Measurements from ENCODE around the gene ZFR.
A peak's percentile ranks its signal among the peaks of the same experiment; 100 is the strongest.
"Not testable (repeated sequence)": the region's sequence is repeated elsewhere in the genome, so short reads cannot be mapped to it uniquely, and the experiment has no call there.

ZFR gene

DNA sequence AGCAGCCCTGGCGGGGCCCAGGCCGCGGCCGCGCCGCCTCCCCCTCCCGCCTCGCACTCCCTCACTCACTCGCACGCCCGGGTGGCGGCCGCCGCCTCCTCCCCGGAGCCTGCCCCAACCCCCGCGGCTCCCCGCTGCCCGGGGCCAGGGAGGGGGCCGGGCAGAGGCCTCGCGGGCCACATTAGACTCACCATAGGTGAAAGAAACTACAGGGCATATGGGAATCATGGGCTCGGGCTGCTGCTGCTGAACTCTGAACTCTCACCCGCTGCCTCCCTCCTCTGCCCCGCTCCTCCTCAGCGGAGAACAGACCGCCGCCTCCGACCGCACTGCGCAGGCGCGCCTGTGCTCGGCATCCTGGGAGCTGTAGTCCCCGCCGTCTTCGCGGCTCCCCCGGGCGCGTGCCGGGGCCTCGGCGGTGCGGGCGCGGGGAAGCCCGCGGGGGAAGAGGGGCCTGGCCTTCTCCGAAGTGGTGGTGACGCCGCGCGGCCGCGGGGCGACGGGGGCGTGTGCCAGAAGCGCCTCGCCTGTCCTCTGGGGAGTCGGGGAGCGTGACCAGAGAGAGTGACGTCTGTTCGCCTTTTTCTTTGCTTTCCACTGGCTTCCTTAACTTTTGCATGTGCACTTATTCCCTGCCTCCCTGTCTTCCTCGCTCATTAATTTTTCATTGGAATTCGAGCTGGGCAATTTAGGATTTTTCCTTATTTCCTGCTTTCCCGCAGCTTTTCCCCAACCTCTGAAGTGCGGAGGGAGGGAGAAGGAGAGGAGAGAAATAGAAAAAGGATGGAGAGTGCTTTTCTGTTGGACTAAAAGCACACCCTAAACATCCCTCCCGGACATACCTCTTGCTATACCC, at the start of gene ZFR:
Gene ZFR, minus strand, starts transcription at position 310 of the 856 bp plus-strand sequence. Its CDS starts 82 bp downstream, at position 228.
- peak; percentile 68 for DNase-seq

DNA sequence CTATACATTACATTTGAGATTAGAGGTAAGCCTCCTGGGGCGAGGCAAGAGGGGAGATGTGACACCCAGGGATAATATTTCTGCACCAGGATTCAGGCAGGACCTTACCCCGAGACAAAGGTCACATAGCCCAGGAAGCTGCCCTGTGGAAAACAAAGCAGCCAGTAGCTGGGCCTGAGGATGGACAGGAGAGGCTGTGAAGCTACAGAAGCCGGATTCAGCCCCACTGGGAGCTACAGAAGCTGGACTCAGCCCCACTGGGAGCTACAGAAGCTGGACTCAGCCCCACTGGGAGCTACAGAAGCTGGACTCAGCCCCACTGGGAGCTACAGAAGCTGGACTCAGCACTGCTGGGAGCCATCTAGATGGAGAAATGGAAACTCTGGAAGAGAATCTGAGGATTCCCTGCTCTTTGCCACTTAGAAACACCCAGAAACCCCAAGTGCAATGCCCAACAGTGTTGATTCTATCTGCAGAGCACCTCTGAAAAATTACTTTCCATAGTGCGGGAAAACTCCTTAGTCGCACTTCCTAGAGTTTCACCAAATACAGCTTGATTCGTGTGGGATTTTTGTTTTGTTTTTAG, 46.5 kb upstream of the ZFR start:
- DNase-seq: no peak

DNA sequence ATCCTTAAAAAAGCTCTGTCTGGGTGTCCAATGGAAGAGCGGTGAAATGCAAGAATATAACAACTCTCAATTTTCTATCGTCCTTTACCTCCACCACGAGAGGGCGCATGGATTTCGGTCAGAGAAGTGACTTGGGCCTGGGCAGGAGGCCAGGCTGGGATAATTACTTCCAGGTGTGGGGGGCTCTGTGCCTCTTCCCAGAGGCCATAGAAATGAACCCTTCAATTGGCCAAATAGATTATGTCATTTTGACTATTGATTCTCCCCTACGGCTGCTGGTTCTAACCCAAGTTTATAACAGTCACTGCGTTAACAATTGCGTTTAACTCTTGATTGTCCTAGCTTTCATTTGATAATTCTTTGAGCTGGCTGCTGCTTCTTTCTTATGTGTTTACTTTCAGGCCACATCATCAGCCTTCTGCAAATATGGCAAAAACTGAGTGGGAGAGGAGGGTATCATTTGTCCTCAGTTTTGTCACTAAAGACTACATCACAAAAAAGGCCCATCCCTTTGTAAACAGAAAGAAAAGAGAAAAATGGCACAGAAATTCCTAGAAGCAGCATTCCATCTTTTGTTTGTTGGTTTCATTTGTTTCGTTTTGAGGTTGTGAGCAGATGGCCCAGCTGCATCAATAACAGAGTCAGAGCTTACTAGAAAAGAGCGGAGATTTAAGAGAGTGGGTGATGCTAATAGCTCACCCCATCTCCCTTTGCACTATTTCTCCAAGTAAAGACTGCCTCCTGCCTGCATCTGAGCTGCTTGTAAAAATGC, 45.4 kb upstream of the ZFR start:
- DNase-seq: peak; percentile 91

DNA sequence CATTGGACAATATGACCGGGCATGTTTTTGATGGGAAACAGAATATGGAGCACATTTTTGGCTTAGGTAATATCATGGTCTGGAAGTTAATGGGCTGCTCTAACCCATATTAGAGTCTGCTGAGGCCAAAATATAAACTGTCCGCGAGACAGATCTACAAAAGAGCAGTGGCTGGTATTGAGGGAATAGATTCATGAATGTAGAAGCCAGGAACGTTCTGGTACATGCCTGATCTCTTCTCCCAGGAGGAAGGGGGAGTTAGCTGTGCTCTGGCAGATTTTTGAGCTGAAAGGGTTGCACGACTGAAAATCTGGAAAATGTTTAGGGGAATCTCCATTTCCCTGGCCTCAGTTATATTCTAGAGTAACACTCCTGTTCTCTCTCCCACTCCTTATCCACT, 42.9 kb upstream of the ZFR start:
- no peak for DNase-seq

DNA sequence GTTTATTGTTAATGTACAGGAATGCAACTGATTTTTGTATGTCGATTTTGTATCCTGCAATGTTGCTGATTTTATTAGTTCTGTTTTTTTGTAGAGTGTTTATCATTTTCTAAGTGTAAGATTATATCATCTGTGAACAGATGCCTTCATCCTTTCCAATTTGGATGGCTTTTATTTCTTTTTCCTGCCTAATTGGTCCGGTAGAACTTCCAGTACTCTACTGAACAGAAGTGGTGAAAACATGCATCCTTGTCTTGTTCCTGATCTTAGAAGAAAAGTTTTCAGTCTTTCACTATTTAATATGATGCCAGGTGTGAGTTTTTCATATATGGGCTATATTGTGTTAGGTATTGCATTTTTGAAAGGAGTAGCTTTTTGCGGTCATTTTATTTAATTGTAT, 42.5 kb upstream of the ZFR start:
- no peak for DNase-seq

DNA sequence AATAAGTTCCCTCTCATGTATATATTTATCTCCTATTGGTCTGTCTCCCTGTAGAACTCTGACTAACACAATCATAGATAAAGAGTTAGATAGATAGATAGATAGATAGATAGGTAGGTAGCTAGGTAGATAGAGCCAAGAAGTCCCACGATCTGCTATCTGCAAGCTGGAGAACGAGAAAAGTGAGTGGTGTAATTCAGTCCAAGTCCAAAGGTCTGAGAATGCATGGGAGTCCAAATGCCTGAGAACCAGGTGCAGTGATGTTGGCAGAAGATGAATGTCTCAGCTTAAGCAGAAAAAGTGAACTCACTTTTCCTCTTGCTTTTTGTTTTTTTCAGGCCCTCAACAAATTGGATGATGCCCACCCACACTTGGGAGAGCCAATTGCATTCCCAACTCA, 37.7 kb upstream of the ZFR start:
- DNase-seq: no peak

DNA sequence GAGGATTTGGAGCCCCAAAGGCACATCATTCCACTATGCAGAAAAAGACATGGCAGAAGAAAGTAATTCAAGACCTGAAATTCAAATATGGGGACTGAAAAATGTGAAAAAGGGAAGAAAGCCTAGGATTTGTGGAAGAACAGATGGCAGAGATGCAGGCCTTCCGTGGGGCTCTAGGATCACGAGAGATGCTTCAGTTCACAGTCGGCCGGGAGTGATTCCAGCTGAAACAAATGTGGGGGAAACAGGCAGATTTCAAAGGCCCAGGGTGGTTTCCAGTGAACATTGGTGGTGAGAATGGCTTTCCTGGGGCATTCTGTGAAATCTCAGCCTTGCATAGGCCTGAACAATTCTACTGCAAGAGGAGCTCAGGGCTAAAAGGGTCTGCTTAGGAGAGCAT, 34.6 kb upstream of the ZFR start:
- DNase-seq: no peak

DNA sequence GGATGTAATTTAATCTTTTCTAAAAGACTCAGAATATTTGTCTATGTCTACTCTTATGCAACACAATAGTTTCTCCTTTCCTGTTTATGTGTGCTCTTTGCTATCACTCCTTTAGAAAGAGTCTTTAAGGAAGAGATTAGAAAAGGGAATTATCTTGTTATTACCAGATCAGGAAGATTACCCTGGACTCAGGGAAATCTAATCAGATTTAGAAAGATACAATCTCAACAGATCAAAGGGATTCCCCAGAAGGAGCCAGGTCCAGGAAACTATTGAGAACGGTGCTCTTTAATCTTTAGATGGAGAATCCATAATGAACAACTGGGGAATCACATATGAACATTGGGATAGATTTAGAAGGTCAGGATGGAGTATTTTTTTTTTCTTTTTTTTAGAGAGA, 32.4 kb upstream of the ZFR start:
- DNase-seq: no peak

DNA sequence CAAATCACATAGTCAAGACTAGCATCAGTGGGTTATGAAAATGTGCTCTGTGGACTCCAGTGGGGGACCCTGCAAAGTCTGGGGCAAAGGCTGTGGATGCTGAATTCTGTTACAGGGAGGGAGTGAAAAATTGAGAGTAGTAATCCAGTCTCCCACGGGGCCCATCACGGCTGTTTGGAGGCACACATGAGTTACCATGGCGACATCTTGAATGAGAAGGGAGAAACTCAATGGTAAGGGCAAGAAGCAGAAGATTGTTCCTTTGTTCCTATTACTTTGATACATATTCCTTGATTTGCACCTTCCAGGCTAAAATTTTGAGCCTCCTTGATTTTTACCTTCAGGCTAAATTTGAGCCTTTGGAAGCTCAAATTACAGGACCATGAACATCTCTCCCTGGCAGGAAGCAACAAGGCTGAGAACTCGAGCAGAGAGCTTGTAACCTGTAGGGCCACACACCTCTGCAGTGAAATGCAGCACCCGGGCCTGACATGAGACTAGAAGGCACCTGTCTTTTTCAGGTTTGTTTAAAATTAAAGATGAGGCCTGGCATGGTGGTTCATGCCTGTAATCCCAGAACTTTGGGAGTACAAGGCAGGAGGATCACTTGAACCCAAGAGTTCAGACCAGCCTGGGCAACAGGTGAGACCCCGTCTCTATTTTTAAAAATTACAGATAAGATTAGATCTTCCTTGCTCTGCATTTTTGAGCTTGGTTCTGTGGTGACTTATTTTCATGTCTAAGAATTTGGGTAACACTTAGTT, 31.0 kb upstream of the ZFR start:
- DNase-seq: no peak

DNA sequence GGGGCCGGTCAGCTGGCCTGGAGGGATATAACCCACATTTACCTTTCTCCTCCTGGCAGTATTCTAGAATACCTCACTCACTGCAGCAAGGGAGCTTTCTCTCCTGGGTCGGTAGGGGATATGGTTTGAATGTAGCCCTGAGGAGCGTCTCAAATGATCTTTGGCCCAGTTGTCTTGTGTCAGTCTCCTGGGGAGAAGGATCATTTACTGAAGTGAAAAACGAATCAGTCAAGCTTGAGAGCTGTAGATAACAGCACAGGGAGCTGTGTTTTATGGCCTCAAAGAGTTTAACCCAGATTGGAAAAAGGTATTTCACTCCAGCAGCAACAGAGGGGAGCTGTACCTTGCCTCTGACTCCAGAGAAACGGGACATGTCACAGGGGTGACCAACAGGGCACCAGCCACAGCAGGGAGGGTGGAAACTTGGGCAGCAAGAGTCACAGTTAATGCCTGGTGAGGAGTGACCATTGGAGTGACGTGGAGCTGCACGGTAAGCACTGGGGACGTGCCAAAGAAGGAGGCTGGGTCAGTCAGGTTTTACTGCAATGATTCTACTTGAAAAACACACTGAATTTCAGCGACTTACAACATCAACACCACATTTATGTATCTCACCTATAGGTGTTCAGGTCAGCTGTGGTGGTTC, 29.8 kb upstream of the ZFR start:
- no peak for DNase-seq

DNA sequence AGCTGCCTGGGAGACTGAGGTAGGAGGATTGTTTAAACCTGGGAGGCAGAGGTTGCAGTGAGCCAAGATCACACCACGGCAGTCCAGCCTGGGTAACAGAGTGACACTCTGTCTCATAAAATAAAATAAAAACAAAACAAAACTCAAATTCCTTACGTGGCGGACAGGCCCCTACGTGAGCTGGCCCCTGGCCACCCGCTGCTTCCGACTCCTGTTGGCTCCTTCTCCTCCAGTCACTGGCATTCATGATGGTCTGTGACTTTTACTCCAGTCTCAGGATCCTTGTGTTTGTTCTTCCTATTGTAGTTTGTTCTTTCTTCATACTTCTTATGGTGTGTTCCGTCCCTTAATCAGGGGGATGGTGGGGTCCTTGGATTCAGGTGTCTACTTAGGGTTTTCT, 28.5 kb upstream of the ZFR start:
- no peak for DNase-seq

DNA sequence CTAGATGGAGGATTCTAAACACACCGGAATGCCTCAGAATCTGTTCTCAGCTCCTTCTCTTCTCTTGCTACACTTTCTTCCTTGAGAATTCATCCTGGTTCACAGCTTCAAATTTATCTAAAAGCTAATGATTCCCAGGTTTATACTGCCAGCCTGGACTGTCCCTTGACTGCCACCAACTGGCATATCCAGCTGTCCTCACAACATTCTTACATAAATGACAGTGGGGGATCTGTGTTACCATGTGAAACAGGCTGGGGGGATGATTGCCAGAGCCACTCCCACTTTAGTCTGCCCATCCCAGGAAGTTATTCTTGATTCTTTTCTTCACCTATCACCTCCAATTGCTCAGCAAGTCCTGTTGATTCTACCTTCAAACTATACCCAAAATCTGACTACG, 27.2 kb upstream of the ZFR start:
- no peak for DNase-seq

DNA sequence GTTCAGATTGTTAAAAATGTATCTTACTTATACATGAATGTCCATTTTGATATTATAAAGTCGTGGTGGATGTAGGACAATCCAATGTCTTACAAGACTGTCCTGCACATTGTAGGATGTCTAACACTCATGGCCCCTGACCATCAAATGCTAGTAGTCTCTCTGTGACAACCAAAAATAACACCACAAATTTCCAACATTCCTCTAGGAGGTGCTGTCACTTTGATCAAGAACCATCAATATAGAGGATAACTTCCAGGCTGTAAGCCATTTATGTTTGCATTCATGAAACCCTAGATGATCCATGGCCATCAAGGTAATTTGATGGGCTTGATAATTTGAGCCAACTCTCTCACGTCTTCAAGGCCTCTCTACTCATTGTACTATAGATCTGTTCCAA, 20.5 kb upstream of the ZFR start:
- DNase-seq: no peak

DNA sequence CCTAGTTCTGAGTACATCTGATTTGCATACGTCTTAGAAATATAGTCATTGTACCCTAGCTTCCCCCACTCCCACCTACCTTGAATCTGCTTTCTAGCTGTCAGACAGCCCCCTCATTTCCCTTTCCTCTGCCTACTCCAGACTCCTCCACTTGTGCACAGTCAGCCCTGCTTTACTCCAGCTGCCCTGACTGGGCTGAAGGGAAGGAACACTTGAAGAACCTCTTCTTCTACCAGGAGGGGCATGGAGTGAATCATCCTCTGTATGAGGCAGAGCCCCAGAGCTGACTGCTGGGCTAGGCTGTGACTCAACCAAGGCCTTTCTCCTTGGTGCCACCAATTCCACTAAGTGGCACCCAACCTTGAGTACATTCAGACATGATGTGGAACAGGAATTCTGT, 18.1 kb upstream of the ZFR start:
- no peak for DNase-seq

DNA sequence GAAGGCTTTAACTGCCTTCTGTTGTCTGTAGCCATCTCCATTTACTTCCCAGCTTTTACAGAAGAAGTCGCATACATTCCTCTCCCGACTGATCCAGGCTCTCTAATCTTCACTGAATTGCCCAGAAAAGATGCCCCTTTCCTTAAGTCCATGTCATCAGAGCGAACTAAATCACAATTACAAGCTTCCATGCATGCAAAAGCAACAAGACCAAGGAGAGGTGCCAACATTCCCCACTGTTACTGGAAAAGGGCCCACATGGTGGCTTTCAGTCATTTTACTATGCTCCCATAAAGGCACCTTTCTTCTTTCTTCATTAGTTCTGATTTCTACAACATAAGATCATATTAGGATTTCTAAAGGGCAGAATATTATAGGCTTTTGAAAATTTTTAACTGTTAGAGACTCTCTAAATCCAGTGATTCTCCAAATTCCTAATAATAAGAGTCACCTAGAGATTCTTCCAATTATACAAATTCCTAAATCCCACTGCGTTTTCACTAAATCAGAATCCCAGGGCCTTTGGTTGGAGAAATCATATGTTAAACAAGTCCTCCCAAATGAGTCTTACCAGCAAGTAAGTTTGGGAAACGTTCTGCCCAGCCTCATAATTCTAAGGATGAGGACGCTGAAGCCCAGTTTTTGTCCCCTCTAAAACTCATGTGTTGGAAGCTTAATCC, 17.0 kb upstream of the ZFR start:
- no peak for DNase-seq

DNA sequence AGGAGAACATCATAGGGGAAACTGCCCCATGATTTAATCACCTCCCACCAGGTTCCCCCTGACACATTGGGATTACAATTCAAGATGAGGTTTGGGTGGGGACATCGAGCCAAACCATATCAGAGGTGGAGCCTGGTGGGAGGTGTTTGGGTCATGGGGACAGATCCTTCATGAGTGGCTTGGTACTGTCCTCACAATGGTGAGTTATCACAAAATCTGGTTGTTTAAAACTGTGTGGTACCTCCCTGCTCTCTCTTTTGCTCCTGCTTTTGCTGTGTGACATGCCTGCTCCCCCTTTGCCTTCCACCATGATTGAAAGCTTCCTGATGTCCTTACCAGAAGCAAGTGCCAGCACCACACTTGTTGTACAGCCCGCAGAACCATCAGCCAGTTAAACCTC, 16.2 kb upstream of the ZFR start:
- no peak for DNase-seq

DNA sequence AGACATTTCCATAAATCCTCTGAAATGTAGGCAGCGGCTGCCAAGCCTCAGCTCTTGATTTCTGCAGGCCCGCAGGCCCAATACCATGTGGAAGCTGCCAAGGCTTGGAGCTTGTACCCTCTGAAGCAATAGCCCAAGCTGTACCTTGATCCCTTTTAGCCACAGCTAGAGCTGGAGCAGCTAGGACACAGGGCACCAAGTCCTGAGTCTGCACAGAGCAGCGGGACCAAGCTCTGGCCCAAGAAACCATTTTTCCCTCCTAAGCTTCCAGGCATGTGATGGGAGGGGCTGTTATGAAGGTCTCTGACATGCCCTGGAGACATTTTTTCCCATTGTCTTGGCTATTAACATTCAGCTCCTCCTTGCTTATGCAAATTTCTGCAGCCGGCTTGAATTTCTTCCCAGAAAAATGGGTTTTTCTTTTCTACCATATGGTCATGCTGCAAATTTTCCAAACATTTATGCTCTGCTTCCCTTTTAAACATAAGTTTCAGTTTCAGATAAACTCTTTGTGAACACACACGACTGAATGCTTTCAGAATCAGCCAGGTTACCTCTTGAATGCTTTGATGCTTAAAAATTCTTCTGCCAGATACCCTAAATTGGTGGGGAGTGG, 14.4 kb upstream of the ZFR start:
- DNase-seq: no peak

DNA sequence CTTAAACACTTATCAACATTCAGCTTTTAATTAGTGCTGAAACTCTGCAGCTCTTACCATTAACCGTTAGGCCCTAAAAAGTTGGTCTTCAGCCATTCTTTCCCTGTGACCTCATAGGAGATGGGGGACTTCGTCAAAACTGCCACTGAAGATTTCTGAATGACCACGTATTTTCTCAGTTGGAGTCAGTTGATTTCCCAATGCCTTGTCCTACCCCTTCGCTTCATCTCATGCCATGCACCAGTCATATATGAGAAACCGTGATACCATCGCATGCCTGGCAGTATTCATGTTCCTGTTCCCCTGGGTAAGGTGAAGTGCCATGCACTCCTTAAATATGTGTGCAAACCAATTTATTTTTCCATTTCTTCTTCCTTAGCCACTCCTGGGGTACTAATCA, 10.8 kb upstream of the ZFR start:
- no peak for DNase-seq

DNA sequence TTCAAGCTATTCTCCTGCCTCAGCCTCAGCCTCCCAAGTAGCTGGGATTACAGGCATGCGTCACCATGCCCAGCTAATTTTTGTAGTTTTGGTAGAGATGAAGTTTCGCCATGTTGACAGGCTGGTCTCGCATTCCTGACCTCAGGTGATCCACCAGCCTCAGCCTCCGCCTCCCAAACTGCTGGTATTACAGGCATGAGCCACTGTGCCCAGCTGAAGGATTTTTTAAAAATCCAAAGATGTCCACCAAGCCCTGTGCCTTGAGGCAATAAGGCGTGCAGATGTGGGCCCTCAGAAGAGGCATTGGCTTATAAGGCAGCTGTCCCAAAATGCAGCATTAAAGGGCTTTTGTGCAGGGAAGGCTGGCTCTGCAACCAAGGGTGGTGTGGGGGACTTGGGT, 10.3 kb upstream of the ZFR start:
- DNase-seq: no peak

DNA sequence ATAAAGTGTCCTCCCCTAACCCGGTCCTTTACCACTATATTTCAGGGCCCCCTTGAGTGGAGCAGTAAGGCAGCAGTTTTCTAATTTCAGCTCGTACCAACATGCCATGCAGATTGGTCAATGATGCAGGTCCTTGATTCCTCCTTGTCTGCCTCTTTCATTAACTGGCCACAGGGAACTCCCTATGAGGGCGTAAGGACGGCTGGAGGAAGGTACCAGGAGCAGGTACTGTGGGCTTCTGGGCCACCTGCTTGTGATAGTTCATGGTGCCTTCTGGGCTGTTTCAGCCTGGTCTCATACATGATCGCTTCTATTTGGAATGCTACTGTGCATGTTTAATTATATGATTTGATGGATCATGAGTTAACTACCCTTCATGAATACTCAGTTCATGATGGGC, 9.4 kb upstream of the ZFR start:
- no peak for DNase-seq

DNA sequence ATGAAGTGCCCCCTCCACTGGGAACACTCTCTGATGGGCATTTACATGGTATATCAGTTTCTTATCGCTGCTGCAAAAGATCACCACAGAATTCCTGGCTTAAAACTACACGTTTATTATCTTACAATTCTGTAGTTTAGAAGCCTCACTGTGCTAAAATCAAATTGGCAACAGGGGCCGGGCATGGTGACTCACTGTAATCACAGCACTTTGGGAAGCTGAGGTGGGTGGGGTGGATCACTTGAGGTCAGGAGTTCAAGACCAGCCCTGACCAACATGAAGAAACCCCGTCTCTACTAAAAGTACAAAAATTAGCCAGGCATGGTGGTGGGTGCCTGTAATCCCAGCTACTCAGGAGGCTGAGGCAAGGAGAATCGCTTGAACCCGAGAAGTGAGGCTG, 7.8 kb upstream of the ZFR start:
- DNase-seq: not testable (repeated sequence)

DNA sequence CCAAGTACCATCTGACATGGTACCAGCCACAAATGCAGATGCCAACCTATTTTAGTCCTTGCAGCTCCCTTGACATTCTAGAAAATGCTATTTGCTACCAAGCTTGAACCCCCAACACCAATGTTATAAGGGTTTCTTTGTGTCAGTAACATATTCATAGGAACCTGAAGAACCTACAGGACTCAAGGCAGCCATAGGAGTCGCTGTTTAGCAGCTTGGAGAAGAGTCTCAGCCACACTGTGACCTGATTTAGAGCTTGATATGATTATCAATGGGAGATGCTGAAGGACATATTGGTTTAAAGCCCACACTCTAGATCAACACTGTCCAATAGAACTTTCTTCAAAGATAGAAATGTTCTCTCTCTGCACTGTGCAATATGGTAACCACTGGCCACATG, 6.4 kb upstream of the ZFR start:
- DNase-seq: no peak

Data from NCI-H2107 (cell line).